Ishikawa (cell line): ENCODE measurements around the gene F8A2.

ENCODE experiments used
- CEBPB ChIP-seq: IDR thresholded peaks from 2 replicates; pipeline ENCODE4 v1.6.1; 2012
- EGR1 ChIP-seq: IDR thresholded peaks from 2 replicates; pipeline ENCODE4 v1.6.1; 2012
- EP300 ChIP-seq: IDR thresholded peaks from 2 replicates; pipeline ENCODE4 v1.6.1; 2012; ENCODE audit warnings: borderline replicate concordance
- TF ChIP-seq, protein P1 (sequence below): IDR thresholded peaks from 2 replicates; pipeline ENCODE4 v1.6.1; 2012; ENCODE audit warnings: low read depth, mild to moderate bottlenecking
- TF ChIP-seq, protein P2 (sequence below): IDR thresholded peaks from 2 replicates; pipeline ENCODE4 v1.6.1; 2012

GRCh38 chrX:155333544-155334100 lies 48.3 kb upstream of the F8A2 start:
- TF ChIP-seq, protein P1, sequence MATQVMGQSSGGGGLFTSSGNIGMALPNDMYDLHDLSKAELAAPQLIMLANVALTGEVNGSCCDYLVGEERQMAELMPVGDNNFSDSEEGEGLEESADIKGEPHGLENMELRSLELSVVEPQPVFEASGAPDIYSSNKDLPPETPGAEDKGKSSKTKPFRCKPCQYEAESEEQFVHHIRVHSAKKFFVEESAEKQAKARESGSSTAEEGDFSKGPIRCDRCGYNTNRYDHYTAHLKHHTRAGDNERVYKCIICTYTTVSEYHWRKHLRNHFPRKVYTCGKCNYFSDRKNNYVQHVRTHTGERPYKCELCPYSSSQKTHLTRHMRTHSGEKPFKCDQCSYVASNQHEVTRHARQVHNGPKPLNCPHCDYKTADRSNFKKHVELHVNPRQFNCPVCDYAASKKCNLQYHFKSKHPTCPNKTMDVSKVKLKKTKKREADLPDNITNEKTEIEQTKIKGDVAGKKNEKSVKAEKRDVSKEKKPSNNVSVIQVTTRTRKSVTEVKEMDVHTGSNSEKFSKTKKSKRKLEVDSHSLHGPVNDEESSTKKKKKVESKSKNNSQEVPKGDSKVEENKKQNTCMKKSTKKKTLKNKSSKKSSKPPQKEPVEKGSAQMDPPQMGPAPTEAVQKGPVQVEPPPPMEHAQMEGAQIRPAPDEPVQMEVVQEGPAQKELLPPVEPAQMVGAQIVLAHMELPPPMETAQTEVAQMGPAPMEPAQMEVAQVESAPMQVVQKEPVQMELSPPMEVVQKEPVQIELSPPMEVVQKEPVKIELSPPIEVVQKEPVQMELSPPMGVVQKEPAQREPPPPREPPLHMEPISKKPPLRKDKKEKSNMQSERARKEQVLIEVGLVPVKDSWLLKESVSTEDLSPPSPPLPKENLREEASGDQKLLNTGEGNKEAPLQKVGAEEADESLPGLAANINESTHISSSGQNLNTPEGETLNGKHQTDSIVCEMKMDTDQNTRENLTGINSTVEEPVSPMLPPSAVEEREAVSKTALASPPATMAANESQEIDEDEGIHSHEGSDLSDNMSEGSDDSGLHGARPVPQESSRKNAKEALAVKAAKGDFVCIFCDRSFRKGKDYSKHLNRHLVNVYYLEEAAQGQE: no peak
- TF ChIP-seq EP300 (no peak), EGR1 (no peak), CEBPB (no peak)
- TF ChIP-seq, protein P2, sequence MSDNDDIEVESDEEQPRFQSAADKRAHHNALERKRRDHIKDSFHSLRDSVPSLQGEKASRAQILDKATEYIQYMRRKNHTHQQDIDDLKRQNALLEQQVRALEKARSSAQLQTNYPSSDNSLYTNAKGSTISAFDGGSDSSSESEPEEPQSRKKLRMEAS: no peak
